Measurements from ENCODE around the gene GALNT6. TPM values are rescaled to one million over a fixed set of nuclear protein-coding genes. Genes with fewer than 3 reads are reported as not detected.

GALNT6 gene
- total RNA-seq, 1 donor from 2014 or later, result 3.7 TPM

GRCh38 chr12:51430196-51430895 is 39.1 kb upstream of the GALNT6 start:
- no peaks in the 10 kb centered on the region for H3K9me3 Mint-ChIP-seq (ENCODE audit: low read depth)

DNA sequence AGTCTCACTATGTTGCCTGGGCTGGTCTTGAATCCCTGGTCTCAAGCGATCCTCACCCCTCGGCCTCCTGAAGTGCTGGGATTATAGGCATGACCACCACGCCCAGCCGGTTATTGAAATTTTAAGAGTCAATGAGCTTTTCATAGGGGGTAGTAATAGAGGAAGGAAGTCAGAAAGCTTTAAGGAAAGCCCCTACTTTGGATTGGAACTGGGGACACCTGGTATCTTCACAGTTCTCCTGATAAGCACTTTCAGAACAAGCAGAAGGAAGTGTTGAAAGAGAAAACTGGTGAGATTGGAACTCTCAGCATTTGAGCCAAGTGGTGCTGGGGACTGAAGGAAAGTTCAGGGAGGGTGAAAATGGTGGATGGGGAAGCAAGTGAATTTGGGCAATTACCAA is 38.5 kb upstream of the GALNT6 start:
- Mint-ChIP-seq H3K9me3 (ENCODE audit: low read depth) (no peaks in the 10 kb centered on the region), H3K4me1 (ENCODE audit: low read depth) (peaks cover 32% of the 10 kb centered on the region), H3K36me3 (ENCODE audit: insufficient read depth) (no peaks in the 10 kb centered on the region), H3K27ac (peak overlapping the region; percentile 5), H3K4me3 (ENCODE audit: low read depth) (no peak overlapping the region), H3K27me3 (peaks cover 14% of the 10 kb centered on the region)
- no peak for DNase-seq (ENCODE audit: low spot score, unreplicated experiment)
- TF ChIP-seq, protein P1, sequence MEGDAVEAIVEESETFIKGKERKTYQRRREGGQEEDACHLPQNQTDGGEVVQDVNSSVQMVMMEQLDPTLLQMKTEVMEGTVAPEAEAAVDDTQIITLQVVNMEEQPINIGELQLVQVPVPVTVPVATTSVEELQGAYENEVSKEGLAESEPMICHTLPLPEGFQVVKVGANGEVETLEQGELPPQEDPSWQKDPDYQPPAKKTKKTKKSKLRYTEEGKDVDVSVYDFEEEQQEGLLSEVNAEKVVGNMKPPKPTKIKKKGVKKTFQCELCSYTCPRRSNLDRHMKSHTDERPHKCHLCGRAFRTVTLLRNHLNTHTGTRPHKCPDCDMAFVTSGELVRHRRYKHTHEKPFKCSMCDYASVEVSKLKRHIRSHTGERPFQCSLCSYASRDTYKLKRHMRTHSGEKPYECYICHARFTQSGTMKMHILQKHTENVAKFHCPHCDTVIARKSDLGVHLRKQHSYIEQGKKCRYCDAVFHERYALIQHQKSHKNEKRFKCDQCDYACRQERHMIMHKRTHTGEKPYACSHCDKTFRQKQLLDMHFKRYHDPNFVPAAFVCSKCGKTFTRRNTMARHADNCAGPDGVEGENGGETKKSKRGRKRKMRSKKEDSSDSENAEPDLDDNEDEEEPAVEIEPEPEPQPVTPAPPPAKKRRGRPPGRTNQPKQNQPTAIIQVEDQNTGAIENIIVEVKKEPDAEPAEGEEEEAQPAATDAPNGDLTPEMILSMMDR (IDR thresholded peaks at IDR 0.05; ENCODE audit: unreplicated experiment), result no peak

More at GRCh38 chr12:51430196-51430895, 39.1 kb upstream of the GALNT6 start:
- Mint-ChIP-seq H3K27me3 (peaks cover 14% of the 10 kb centered on the region), H3K4me3 (ENCODE audit: low read depth) (no peak overlapping the region), H3K36me3 (ENCODE audit: insufficient read depth) (no peaks in the 10 kb centered on the region), H3K27ac (peak overlapping the region; percentile 5), H3K4me1 (ENCODE audit: low read depth) (peaks cover 34% of the 10 kb centered on the region)
- TF ChIP-seq, protein P1 (IDR thresholded peaks at IDR 0.05; ENCODE audit: unreplicated experiment), result no peak
- DNase-seq (ENCODE audit: low spot score, unreplicated experiment), result no peak

GRCh38 chr12:51428256-51428655 is 37.0 kb upstream of the GALNT6 start:
- peaks cover 30% of the 10 kb centered on the region for H3K4me1 Mint-ChIP-seq (ENCODE audit: low read depth)
- H3K27me3 Mint-ChIP-seq, result peaks cover 14% of the 10 kb centered on the region
- H3K27ac Mint-ChIP-seq, result no peak overlapping the region
- no peak for DNase-seq (ENCODE audit: low spot score, unreplicated experiment)
- no peaks in the 10 kb centered on the region for H3K36me3 Mint-ChIP-seq (ENCODE audit: insufficient read depth)
- TF ChIP-seq, protein P1 (IDR thresholded peaks at IDR 0.05; ENCODE audit: unreplicated experiment), result no peak
- no peak overlapping the region for H3K4me3 Mint-ChIP-seq (ENCODE audit: low read depth)
- no peaks in the 10 kb centered on the region for H3K9me3 Mint-ChIP-seq (ENCODE audit: low read depth)

DNA sequence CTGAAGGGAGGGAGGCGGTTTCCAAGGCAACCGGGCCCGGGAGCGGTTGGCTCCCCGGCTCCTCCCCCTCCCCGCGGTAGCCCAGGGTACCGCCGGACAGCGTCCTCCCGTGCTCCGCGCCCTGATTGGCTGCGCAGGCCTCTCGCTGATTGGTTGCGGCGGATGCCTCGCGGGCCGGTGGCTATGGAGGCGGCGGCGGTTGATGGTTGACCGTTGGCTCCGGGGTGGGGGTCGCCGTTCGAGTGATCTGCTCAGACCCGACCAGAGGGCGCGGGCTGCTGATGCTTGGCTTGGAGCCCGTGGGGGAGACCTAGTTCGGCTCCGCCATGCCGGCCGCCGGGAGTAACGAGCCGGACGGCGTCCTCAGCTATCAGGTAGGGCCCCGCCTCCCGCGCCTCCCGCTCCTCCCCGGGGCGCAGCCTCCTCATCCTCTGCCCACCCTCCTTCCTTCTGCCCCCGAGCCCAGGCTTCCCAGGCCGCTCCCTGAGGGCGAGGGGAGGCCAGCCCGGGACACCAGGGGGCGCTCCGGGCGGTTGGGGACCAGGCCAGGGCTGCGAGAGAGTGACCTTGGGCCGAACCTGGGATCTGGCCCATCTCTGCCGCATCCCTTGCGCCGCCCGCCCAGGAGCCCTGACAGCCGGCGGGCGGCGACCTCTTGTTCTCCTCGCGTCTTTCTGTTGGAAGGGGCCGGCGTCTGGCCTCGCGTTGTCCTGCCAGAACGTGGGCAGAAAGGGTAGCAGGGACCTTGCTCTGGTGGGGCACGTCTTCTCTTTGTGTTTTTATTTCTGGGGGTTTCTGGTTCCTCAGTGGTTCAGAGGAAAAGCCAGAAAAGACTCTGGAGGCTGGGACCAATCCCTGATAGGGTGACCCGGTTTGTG is 33.7 kb upstream of the GALNT6 start, which contains the start of gene SLC4A8:
Gene SLC4A8 (plus strand): TSS at position 170 of the 878 bp plus-strand sequence. CDS start 157 bp downstream, at position 327.
- Mint-ChIP-seq H3K4me3 (ENCODE audit: low read depth) (peak within 1 kb of the TSS; percentile 74), H3K36me3 (ENCODE audit: insufficient read depth) (no peaks in the 10 kb centered on the region), H3K27ac (peak within 1 kb of the TSS; percentile 39), H3K9me3 (ENCODE audit: low read depth) (no peaks in the 10 kb centered on the region), H3K4me1 (ENCODE audit: low read depth) (peaks cover 15% of the 10 kb centered on the region), H3K27me3 (peaks cover 14% of the 10 kb centered on the region)
- peak; percentile 92 for DNase-seq (ENCODE audit: low spot score, unreplicated experiment)
- TF ChIP-seq, protein P1 (IDR thresholded peaks at IDR 0.05; ENCODE audit: unreplicated experiment), result peak; percentile 85

DNA sequence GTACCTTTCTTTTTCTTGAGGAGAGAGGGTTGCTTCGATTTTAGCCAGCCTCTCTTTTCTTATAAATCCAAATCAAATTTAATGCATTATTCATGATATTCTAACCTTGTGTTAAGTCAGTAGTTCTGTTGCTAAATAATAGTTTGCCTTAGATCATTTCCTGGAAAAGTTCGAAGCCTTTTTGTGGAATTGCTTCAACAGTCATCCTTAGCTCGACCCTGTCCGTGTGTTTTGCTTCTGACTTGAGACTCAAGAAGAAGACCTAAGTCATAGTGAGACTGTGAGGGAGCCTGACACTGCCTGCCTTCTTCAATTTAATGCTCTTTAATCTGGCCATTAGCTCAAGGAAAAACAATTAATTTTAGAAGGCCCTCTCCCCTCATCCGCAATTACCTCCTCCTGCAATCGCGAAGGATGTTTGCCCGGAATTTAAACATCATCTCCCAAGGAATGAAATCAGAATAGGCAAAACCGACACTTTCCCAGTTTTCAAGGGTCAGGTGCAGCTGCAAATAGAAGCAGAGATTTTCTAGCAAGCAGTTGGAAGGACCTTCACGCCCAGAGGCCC is 33.0 kb upstream of the GALNT6 start:
- TF ChIP-seq, protein P1 (IDR thresholded peaks at IDR 0.05; ENCODE audit: unreplicated experiment), result no peak
- peaks cover 12% of the 10 kb centered on the region for H3K4me1 Mint-ChIP-seq (ENCODE audit: low read depth)
- H3K9me3 Mint-ChIP-seq (ENCODE audit: low read depth), result no peaks in the 10 kb centered on the region
- H3K27me3 Mint-ChIP-seq, result peaks cover 14% of the 10 kb centered on the region
- no peak for DNase-seq (ENCODE audit: low spot score, unreplicated experiment)
- peak overlapping the region; percentile 20 for H3K4me3 Mint-ChIP-seq (ENCODE audit: low read depth)
- H3K36me3 Mint-ChIP-seq (ENCODE audit: insufficient read depth), result no peaks in the 10 kb centered on the region
- H3K27ac Mint-ChIP-seq, result no peak overlapping the region

All from progenitor cell of endocrine pancreas (in vitro differentiated cells).